DLD1 (cell line): ENCODE measurements around the gene RNF34.
"Not testable (repeated sequence)": the region's sequence is repeated elsewhere in the genome, so short reads cannot be mapped to it uniquely, and the experiment has no call there.

Source experiments
- in situ Hi-C: cut with HindIII; loops from 2 replicates; pipeline ENCODE4 v1.10.0; 2017; ENCODE audit warnings: low sequenced_read_pairs

RNF34 gene, protein sequence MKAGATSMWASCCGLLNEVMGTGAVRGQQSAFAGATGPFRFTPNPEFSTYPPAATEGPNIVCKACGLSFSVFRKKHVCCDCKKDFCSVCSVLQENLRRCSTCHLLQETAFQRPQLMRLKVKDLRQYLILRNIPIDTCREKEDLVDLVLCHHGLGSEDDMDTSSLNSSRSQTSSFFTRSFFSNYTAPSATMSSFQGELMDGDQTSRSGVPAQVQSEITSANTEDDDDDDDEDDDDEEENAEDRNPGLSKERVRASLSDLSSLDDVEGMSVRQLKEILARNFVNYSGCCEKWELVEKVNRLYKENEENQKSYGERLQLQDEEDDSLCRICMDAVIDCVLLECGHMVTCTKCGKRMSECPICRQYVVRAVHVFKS

DNA sequence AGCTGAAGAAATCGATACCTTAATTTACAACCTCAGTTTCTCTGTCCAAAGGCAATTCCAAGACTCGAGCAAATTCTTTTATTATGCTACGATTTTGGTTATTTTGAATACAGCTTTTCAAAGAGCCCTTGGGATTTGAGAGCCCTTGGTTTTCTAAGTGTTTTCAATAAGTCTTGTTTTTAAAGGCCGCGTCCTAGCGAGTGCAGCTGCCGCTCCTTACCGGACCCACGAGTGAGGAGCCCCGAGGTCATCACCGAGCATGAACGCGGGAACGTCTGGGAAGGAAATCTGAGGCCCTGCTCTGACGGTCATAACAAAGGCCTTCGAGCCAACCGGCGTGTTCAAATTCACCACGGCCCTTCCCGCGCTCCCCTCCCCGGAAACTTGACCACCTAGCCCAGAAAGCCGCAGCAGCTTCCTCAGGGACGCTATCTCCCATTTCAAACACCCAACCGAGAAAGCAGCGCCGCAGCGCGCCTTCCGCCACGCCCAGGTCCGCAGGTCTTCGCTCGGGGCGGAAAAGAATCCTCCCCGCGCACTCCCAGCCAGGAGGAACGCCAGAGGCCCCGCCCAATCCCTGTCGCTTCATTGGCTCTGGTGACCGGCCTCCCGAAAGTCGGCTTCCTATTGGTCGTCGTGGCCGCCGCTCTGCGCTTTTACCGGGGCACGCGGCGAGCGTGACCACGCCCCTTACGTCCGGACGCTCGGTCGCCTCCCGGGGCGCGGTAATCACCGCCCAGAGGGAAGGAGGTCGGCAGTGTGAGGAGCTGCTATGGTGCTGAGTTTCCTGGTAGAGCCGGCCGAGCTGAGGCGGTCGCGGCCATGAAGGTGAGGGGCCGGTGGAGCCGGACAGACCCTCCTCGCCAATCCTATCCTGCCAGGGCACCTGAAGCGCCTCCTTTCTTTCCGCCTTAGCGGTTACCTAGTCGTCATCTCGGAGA, at the start of gene RNF34:
TSS of gene RNF34 (plus strand) at position 728 of the 941 bp plus-strand sequence. CDS start at position 823, 95 bp downstream.
- in situ Hi-C loops: loop anchor here (5.0 kb wide), 1 partner anchor 38 kb away; no protein-coding TSS in a partner anchor

DNA sequence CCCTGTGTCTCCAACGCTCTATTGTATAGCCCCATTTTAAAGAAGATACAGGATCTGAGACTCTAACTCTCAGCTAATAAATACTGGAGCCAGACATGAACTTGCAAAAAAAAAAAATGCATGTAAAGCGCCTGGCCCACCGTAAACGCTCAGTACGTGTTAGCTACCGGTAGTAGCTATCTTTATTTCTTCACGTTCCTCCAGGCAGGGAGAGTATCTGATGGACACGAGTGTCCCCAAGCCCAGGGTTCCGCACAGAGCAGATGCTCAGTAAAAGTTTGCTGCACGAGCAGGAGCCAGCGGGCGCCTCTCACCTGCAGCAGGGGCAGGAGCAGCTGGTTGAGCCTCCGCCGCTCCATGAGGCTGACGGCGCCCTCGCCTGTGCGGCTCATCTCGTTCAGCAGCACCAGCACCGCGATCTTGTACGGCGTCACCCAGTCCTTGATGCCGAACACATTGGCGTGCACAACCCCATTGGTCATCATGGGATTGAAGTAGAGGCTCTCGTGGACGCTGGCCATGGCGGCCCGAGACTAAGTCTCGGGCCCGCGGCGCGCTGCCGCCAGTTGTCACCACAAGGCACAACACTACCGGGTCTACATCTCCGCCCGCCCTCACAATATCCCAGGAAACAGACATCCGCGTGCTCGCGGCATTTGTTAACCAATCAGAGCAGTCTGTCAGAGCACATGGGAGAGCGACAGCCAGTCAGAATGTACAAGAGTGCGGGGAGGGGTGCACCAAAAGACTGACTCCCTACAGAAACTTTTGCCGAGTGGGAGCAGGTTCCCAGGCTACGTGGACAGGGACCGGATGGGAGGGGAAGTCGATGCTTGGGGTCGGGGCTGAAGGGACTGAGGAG, 47.9 kb upstream of the RNF34 start, which contains the start of gene ANAPC5:
TSS of gene ANAPC5 (minus strand) at position 592 of the 862 bp plus-strand sequence. CDS start at position 521, 71 bp downstream.
- in situ Hi-C loops: no loop called here

DNA sequence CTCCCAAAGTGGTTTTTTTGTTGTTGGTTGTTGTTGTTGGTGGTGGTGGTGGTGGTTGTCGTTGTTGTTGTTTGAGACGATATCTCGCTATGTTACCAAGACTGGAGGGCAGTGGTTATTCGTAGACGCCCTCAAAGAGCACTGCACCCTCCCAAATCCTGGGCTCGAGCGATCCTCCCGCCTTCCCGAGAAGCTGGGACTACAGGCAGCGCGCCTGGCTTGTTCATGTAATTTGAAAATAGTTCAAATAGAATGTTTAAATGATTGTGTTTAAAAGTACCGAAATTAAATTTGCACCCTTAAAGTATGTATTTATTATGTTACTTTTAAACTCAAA, 47.3 kb upstream of the RNF34 start:
- in situ Hi-C loops: no loop called here

- in situ Hi-C loops: no loop called here
Observed at GRCh38 chr12:121355818-121356217, 44.1 kb upstream of the RNF34 start.

DNA sequence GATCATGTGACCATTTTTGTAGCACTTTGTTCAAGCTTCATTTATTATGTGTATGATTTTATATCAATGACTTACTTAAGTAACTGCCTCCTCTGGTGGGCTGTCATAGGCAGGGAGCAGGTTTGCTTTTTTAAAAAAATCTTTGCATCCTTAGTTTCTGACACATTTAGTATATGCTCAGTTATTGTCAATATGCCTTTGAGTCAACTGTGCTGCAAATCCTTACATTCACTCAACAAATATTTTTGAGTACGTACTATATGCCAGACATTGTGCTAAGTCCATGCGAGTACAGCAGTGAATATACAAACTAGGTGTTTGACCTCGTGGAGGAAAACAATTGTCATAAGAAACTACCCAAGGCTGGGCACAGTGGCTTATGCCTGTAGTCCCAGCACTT, 43.3 kb upstream of the RNF34 start:
- in situ Hi-C loops: no loop called here

- in situ Hi-C loops: no loop called here
Observed at GRCh38 chr12:121357331-121357730, 42.6 kb upstream of the RNF34 start.

DNA sequence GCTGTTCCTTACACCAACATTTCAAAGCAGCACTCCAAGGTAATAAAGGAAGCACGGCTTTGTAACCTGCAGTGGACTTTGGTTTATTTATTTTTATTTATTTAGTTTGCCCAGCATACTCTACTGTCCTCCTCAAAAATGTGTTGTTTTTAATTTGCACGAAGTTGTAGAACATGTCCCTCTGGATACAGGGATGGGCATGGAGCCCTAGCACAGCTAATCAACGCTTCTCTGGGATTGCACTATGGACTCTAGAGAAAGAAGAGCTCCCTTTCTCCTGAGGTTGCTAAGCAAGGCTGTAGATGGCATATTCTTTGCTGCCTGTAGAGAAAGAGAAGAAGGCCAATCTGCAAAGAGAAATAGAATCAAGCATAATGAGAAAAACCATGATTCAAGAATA, 41.8 kb upstream of the RNF34 start:
- in situ Hi-C loops: no loop called here

- in situ Hi-C loops: no loop called here
Observed at GRCh38 chr12:121364683-121365121, 35.2 kb upstream of the RNF34 start.

- in situ Hi-C loops: no loop called here
Observed at GRCh38 chr12:121365416-121366062, 34.4 kb upstream of the RNF34 start.

DNA sequence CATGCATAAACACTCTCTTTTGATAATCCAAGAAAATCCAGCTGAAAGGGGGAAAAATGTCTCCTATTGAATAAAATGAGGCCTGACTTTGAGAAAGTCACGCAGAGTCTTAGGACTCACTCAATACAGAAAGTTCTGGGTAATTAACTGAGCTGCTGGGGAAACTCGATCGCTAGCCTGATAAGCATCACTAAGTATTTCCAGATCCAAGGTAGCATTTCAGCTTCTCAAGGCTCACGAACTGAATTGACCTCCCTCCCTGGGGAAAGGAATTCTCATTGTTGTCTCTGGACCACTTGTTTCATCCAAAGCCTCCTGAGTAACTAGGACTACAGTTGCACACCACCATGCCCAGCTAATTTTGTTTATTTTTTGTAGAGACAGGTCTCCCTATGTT, 33.9 kb upstream of the RNF34 start:
- in situ Hi-C loops: no loop called here

DNA sequence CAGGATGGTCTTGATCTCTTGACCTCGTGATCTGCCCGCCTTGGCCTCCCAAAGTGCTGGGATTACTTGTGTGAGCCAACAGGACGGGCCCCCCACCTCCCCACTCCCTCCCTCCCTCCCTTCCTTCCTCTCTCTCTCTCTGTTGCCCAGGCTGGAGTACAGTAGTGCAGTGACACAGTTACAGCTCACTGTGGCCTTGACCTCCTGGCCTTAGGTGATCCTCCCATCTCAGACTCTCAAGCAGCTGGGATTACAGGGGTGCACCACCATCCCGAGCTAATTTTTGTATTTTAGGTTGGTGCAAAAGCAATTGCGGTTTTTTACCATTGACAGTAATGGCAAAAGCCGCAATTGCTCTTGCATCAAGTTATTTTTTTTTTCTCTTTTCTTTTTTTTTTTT, 28.5 kb upstream of the RNF34 start:
- in situ Hi-C loops: no loop called here

DNA sequence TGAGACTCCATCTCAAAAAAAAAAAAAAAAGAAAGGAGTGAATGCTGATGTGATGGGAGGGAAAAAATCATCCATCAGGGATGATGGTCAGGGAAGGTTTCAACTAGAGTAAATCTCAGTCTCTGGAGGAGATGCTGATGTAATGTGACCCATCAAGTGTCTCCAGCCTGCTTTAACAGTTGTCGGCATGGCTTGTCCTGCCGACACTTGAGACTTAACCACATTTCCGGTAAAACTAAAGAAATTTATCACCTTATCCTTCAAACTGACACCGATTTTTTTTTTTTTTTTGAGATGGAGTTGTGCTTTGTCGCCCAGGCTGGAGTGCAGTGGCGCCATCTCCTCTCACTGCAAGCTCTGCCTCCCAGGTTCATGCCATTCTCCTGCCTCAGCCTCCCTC, 26.2 kb upstream of the RNF34 start:
- in situ Hi-C loops: no loop called here

DNA sequence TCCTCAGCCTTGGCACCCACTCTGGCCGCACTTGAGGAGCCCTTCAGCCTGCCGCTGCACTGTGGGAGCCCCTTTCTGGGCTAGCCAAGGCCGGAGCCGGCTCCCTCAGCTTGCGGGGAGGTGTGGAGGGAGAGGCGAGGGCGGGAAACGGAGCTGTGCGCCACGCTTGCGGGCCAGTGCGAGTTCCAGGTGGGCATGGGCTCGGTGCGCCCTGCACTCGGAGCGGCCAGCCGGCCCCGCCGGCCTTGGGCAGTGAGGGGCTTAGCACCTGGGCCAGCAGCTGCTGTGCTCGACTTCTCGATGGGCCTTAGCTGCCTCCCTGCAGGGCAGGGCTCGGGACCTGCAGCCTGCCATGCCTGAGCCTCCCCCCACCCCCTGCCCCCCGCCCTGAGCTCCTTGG, 25.6 kb upstream of the RNF34 start:
- in situ Hi-C loops: not testable (repeated sequence)

GRCh38 chr12:121374945-121375584, 24.9 kb upstream of the RNF34 start:
- in situ Hi-C loops: not testable (repeated sequence)

DNA sequence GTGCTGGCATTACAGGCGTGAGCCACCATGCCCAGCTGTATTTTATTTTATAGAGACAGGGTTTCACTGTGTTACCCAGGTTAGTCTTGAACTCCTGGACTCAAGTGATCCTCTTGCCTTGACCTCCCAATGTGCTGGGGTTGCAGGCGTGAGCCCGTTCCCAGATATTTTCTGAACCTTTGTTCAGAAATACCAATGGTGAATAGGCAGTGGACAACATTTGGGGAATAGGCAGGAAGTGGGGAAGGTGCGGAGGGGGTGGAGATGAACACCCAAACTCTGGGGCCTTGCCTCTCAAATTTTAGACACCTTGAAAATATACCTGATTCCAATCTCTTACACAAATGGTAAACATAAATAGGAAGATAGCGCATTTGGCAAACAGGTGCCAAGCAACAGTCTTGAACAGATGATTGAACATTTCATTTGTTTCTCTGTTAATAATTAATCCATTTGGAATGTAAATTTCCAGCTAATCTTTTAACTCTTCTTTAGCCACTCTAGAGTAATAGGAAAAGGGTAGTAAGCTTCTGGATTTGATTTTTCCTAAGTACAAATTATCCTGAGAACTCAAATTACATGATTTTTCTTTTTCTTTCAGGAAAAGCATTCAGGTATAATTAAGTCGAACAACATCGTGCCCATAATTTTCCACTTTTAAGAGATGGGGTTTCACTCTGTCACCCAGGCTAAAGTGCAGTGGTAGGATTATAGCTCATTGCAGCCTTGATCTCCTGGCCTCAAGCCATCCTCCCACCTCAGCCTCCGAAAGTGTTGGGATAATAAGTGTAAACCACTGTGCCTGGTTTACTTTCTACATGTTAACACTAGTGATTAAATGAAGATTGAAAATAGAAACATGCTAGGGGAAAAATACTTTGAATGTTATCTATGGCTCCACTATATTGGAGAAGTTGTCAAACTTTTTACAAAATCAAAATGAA, 22.9 kb upstream of the RNF34 start:
- in situ Hi-C loops: no loop called here

GRCh38 chr12:121378736-121379135, 21.2 kb upstream of the RNF34 start:
- in situ Hi-C loops: no loop called here

DNA sequence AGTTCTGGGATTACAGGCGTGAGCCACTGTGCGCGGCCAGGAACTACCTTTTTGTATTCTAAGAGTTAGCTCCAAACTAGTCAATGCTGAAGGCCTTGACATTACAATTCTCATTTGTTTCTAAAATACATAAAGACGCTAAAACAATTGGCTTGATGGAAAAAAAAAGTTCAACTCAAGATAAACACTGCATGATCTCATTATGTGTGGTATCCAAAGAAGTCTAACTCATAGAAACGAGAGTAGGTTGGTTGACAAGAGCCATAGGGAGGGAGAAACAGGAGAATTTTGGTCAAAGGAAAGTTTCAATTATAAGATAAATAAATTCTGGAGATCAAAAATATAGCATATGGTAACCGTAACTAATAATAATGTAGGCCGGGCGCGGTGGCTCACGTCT, 20.0 kb upstream of the RNF34 start:
- in situ Hi-C loops: no loop called here

DNA sequence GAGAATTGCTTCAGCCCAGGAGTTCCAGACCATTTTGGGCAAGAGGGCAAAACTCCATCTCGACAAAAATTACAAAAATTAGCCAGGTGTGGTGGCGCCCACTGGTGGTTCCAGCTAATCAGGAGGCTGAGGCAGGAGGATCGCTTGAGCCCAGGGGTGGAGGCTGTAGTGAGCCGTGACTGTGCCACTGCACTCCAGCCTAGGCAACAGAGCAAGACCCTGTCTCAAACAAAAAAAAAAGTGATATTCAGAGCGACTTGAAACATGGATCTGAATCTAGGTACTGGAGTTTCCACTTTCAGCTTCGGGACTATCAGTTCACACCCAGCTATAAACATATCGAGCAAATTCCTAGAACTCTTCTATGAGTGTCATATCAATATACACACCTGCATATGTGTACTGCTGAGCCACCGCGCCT, 16.3 kb upstream of the RNF34 start:
- in situ Hi-C loops: no loop called here

- in situ Hi-C loops: not testable (repeated sequence)
Observed at GRCh38 chr12:121384891-121385290, 15.0 kb upstream of the RNF34 start.
